GM13976 (cell line): Measurements from ENCODE around the gene MUC2.

Experiments
- DNase-seq: peaks from one replicate; pipeline ENCODE4 v3.0.0; 2012; ENCODE audit warnings: low spot score
- in situ Hi-C: fragments of 300-500 bp; cut with MboI; formaldehyde crosslinking; loops from one replicate; pipeline ENCODE4 v1.12.0; 2022; ENCODE audit warnings: low sequenced_read_pairs, mixed read lengths, inconsistent platforms; ENCODE audit not compliant: unreplicated experiment
- TF ChIP-seq, protein P1 (sequence below): IDR thresholded peaks from 2 replicates; pipeline ENCODE4 v1.5.1; 2012; ENCODE audit warnings: borderline replicate concordance, mild to moderate bottlenecking; ENCODE audit not compliant: insufficient read depth; ENCODE audit errors: extremely low read depth, missing control alignments, control extremely low read depth

The MUC2 gene

DNA sequence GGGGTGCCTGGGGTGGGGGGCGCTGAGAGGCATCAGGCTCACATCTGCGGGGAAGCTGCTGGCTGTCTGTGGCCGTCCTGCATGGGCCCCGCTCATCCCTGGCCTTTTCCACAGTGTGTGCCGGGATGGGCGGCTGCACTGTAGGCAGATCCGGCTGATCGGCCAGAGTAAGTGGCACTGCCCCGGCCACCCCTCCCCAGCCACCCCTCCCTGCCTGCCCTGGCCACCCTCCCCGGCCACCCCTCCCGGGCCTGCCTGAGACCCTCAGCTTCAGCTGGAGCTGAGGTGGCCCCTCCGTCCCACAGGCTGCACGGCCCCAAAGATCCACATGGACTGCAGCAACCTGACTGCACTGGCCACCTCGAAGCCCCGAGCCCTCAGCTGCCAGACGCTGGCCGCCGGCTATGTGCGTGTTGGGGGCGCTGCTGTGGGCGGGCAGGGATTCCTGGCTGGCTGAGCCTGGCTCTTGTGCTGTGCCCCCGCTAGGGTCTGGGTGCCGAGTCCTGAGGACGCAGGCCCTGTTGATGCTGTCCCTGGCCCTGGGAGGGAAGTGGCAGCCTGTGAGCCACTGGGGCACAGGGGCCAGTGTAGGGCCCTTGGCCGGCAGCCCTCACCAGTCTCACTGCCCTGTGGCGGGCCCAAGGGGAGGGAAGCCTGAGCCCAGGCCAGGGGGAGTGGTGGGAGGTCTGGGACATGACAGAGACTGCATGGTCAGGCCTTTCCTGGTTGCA is 10.9 kb downstream of the MUC2 start:
- TF ChIP-seq, protein P1, sequence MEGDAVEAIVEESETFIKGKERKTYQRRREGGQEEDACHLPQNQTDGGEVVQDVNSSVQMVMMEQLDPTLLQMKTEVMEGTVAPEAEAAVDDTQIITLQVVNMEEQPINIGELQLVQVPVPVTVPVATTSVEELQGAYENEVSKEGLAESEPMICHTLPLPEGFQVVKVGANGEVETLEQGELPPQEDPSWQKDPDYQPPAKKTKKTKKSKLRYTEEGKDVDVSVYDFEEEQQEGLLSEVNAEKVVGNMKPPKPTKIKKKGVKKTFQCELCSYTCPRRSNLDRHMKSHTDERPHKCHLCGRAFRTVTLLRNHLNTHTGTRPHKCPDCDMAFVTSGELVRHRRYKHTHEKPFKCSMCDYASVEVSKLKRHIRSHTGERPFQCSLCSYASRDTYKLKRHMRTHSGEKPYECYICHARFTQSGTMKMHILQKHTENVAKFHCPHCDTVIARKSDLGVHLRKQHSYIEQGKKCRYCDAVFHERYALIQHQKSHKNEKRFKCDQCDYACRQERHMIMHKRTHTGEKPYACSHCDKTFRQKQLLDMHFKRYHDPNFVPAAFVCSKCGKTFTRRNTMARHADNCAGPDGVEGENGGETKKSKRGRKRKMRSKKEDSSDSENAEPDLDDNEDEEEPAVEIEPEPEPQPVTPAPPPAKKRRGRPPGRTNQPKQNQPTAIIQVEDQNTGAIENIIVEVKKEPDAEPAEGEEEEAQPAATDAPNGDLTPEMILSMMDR: no peak
- in situ Hi-C loops: no loop called here
- DNase-seq: no peak

GRCh38 chr11:1086171-1087102 is 11.8 kb downstream of the MUC2 start:
- in situ Hi-C loops: no loop called here
- TF ChIP-seq, protein P1: no peak
- no peak for DNase-seq

- TF ChIP-seq, protein P1: no peak
- no peak for DNase-seq
- in situ Hi-C loops: no loop called here
Observed at GRCh38 chr11:1087279-1087960, 12.7 kb downstream of the MUC2 start.

DNA sequence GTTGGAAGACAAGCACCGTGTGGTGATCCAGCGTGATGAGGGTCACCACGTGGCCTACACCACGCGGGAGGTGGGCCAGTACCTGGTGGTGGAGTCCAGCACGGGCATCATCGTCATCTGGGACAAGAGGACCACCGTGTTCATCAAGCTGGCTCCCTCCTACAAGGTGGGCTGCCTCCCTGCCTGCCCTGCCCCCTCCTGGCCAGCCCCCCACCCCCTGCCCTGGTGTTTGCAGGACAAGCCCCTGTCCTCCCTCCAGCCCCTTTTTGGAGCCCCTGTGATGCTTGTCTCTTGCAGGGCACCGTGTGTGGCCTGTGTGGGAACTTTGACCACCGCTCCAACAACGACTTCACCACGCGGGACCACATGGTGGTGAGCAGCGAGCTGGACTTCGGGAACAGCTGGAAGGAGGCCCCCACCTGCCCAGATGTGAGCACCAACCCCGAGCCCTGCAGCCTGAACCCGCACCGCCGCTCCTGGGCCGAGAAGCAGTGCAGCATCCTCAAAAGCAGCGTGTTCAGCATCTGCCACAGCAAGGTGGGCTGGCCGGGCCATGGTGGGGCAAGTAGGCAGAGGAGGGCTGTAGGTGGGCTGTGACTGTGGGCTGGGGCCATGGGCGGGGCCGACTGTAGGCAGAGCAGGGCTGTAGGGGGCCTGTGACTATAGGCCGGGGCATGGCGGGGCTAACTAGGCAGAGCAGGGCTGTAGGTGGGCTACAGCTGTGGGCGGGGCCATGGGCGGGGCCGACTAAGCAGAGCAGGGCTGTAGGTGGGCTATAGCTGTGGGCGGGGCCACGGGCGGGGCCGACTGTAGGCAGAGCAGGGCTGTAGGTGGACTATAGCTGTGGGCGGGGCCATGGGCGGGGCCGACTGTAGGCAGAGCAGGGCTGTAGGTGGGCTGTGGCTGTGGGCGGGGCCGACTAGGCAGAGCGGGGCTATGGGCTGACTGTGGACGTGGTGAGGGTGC is 13.6 kb downstream of the MUC2 start:
- in situ Hi-C loops: no loop called here
- no peak for DNase-seq

DNA sequence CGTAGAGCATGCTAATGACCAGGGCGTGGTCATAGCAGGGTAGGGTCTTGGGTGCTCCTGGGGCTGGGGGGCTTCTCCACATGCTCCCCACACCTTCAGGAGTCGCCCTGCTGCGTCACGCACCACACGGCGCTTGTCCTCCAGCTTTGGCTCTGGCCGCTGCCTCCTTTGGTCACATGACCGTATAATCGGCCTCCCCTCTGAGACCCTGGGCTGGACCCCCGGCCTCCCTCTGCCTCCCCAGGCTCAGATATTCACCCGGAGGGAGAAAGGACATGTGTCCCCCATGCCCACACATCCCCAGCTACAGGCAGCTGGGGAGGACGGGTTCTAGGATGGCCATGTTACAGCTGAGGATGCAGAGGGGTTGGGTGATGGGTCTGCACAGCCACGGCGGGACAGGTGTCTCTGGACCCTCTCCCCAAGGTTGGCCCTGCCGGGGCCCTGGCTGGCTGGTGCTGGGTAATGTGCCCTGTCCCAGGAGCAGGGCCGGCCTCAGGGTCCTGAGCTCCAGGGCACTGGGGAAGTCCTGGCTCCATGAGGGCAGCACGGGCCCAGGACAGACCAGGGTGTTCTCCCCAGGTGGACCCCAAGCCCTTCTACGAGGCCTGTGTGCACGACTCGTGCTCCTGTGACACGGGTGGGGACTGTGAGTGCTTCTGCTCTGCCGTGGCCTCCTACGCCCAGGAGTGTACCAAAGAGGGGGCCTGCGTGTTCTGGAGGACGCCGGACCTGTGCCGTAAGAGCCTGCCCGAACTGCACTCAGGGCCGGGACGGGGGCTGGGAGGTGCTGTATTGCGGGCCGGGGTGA is 14.5 kb downstream of the MUC2 start:
- in situ Hi-C loops: no loop called here
- no peak for DNase-seq
- TF ChIP-seq, protein P1: no peak

More for the DNA sequence above, 13.6 kb downstream of the MUC2 start:
- TF ChIP-seq, protein P1: no peak
